Tibial nerve (tissue), 4 donors: ENCODE measurements around the gene SNPH. TPM values are rescaled to one million over a fixed set of nuclear protein-coding genes. Genes with fewer than 3 reads are reported as not detected.
"Not testable (repeated sequence)": the region's sequence is repeated elsewhere in the genome, so short reads cannot be mapped to it uniquely, and the experiment has no call there.

Source experiments
- DNase-seq, 2 donors: peaks; one replicate each; pipeline ENCODE4 v3.0.0-alpha.2; 2019; ENCODE audit warnings: low spot score in 2 of 2
- H3K27ac ChIP-seq, 4 donors: fragments of 200-600 bp; sonication (generic) in 3 of 4; one replicate each; pipeline ENCODE4 v1.5.1; 2017 to 2019; ENCODE audit warnings: mild to moderate bottlenecking in 1 of 4
- H3K27me3 ChIP-seq, 2 donors: fragments of 200-600 bp; sonication (generic) in 1 of 2; one replicate each; pipeline versions ENCODE4 v1.5.1 to v1.6.0; 2017 to 2019
- H3K36me3 ChIP-seq, 3 donors: fragments of 200-600 bp; sonication (generic); one replicate each; pipeline ENCODE4 v1.5.1; 2018 to 2019
- H3K4me1 ChIP-seq, 4 donors: fragments of 200-600 bp; sonication (generic) in 3 of 4; one replicate each; pipeline ENCODE4 v1.5.1; 2017 to 2019
- H3K4me3 ChIP-seq, 4 donors: fragments of 200-600 bp; sonication (generic) in 3 of 4; one replicate each; pipeline ENCODE4 v1.5.1; 2017 to 2019; ENCODE audit warnings: mild to moderate bottlenecking in 1 of 4, moderate library complexity in 1 of 4
- H3K9me3 ChIP-seq, 4 donors: fragments of 200-600 bp; sonication (generic) in 3 of 4; one replicate each; pipeline ENCODE4 v1.5.1; 2017 to 2019
- CTCF ChIP-seq, 5 experiments: fragments of 200-600 bp in 3 of 5; fragments of 450-650 bp in 2 of 5; sonication (generic) in 3 of 5; IDR thresholded peaks; one replicate each; pipeline ENCODE4 v1.5.1; 2016 to 2019; ENCODE audit warnings: antibody characterized with exemption in 5 of 5, mild to moderate bottlenecking in 3 of 5, moderate library complexity in 2 of 5
- EP300 ChIP-seq, 2 donors: sonication (generic); formaldehyde crosslinking; IDR thresholded peaks; one replicate each; pipeline ENCODE4 v1.6.1; 2017; ENCODE audit warnings: antibody characterized with exemption in 2 of 2, mild to moderate bottlenecking in 1 of 2
- POLR2A ChIP-seq, 2 donors: fragments of 450-650 bp; IDR thresholded peaks; one replicate each; pipeline ENCODE4 v1.6.1; 2017; ENCODE audit warnings: antibody characterized with exemption in 2 of 2, mild to moderate bottlenecking in 2 of 2, moderate library complexity in 2 of 2
- WGBS, 2 donors: methylation state at CpG; one replicate each; pipeline ENCODE4 v1.1.5; 2018; 5-methylcytosine and 5-hydroxymethylcytosine counted together
- total RNA-seq, 4 donors: library from RNA; depleted of rRNA; stranded (reverse); fragments of >200 nt; gene quantifications; one replicate each; pipeline ENCODE4 v1.1.0, GENCODE V29; 2016

The SNPH gene
- total RNA-seq, 4 donors from 2014 or later = 4.5 to 7.4 (median 6.9) TPM

GRCh38 chr20:1241456-1241855 lies 24.6 kb upstream of the SNPH start:
- no peaks in the 10 kb centered on the region for H3K4me1 ChIP-seq
- DNase-seq = no peak
- H3K9me3 ChIP-seq = no peaks in the 10 kb centered on the region
- H3K4me3 ChIP-seq = no peak overlapping the region
- H3K27ac ChIP-seq = no peak overlapping the region
- TF ChIP-seq POLR2A (IDR thresholded peaks at IDR 0.05) (no peak), EP300 (IDR thresholded peaks at IDR 0.05) (no peak), CTCF (IDR thresholded peaks at IDR 0.05) (no peak)
- H3K36me3 ChIP-seq = no peaks in the 10 kb centered on the region
- H3K27me3 ChIP-seq = peaks cover 0 to 31% of the 10 kb centered on the region in 2 donors

GRCh38 chr20:1242099-1242498 lies 24.0 kb upstream of the SNPH start:
- no peak overlapping the region for H3K4me3 ChIP-seq
- no peak for TF ChIP-seq EP300 (IDR thresholded peaks at IDR 0.05)
- TF ChIP-seq CTCF (IDR thresholded peaks at IDR 0.05) = no peak
- no peak for TF ChIP-seq POLR2A (IDR thresholded peaks at IDR 0.05)
- no peak overlapping the region for H3K27ac ChIP-seq
- H3K9me3 ChIP-seq = no peaks in the 10 kb centered on the region
- no peaks in the 10 kb centered on the region for H3K4me1 ChIP-seq
- H3K27me3 ChIP-seq = peaks cover 0 to 31% of the 10 kb centered on the region in 2 donors
- DNase-seq = no peak
- 80 to 81% methylated on average over 3 of the region's 3 CpGs for WGBS, 2 donors
- H3K36me3 ChIP-seq = no peaks in the 10 kb centered on the region

- TF ChIP-seq CTCF (IDR thresholded peaks at IDR 0.05) (no peak), EP300 (IDR thresholded peaks at IDR 0.05) (no peak), POLR2A (IDR thresholded peaks at IDR 0.05) (no peak)
- WGBS, 2 donors = 69 to 76% methylated on average over 2 of the region's 2 CpGs
Observed at GRCh38 chr20:1242530-1242929, 23.6 kb upstream of the SNPH start.

GRCh38 chr20:1245578-1245977 lies 20.5 kb upstream of the SNPH start:
- 46 to 49% methylated on average over 2 of the region's 2 CpGs for WGBS, 2 donors
- no peak for TF ChIP-seq CTCF (IDR thresholded peaks at IDR 0.05)
- no peak for TF ChIP-seq POLR2A (IDR thresholded peaks at IDR 0.05)
- no peak for TF ChIP-seq EP300 (IDR thresholded peaks at IDR 0.05)
- Histone ChIP-seq H3K27me3 (peaks cover 0 to 11% of the 10 kb centered on the region in 2 donors), H3K27ac (no peak overlapping the region), H3K36me3 (no peaks in the 10 kb centered on the region), H3K4me1 (no peaks in the 10 kb centered on the region), H3K4me3 (no peak overlapping the region), H3K9me3 (no peaks in the 10 kb centered on the region)
- DNase-seq = no peak

More at GRCh38 chr20:1242530-1242929, 23.6 kb upstream of the SNPH start:
- Histone ChIP-seq H3K4me3 (no peak overlapping the region), H3K27me3 (peaks cover 0 to 31% of the 10 kb centered on the region in 2 donors), H3K4me1 (no peaks in the 10 kb centered on the region), H3K9me3 (no peaks in the 10 kb centered on the region), H3K27ac (no peak overlapping the region), H3K36me3 (no peaks in the 10 kb centered on the region)
- no peak for DNase-seq

GRCh38 chr20:1247689-1248088 lies 18.4 kb upstream of the SNPH start:
- Histone ChIP-seq H3K36me3 (no peaks in the 10 kb centered on the region), H3K4me1 (no peaks in the 10 kb centered on the region), H3K9me3 (no peaks in the 10 kb centered on the region), H3K27ac (no peak overlapping the region), H3K27me3 (no peaks in the 10 kb centered on the region), H3K4me3 (no peak overlapping the region)
- no peak for TF ChIP-seq CTCF (IDR thresholded peaks at IDR 0.05)
- no peak for TF ChIP-seq POLR2A (IDR thresholded peaks at IDR 0.05)
- TF ChIP-seq EP300 (IDR thresholded peaks at IDR 0.05) = no peak
- no peak for DNase-seq

- not testable (repeated sequence) for H3K27me3 ChIP-seq, DNase-seq, H3K27ac ChIP-seq, H3K36me3 ChIP-seq, H3K4me1 ChIP-seq, H3K9me3 ChIP-seq, H3K4me3 ChIP-seq
- 93 to 97% methylated on average over 2 of the region's 2 CpGs for WGBS, 2 donors
Observed at GRCh38 chr20:1250282-1250681, 15.8 kb upstream of the SNPH start.
